Caco-2 (cell line): ENCODE data around the gene PPM1F. TPM values are rescaled to one million over a fixed set of nuclear protein-coding genes. Genes with fewer than 3 reads are reported as not detected.

Experiments
- BruUV-seq: library from RNA; stranded (reverse); fragments of 400-500 nt; replicated peaks from 2 replicates; lab custom pipeline; 2021; lab: Mats Ljungman, UMichigan
- CTCF ChIA-PET: fragments of 300-600 bp; sonication (Branson Sonifier 250); formaldehyde crosslinking; loops from one replicate; lab custom pipeline; 2022; ENCODE audit warnings: antibody characterized with exemption; lab: Charles Lee
- POLR2A ChIA-PET: fragments of 300-600 bp; sonication (Branson Sonifier 250); formaldehyde crosslinking; loops from one replicate; lab custom pipeline; 2022; ENCODE audit warnings: antibody characterized with exemption; lab: Charles Lee
- DNase-seq, 2 experiments: peaks; one replicate each; pipeline versions ENCODE4 v3.0.0 to v3.0.0-alpha.2; 2020 to 2022
- H3K27me3 ChIP-seq: replicated peaks from 2 replicates; pipeline ENCODE4 v1.6.0; 2011; ENCODE audit warnings: low read length; ENCODE audit not compliant: control insufficient read depth, insufficient read depth
- H3K36me3 ChIP-seq: 2 replicates; pipeline ENCODE4 v1.5.1; 2011; ENCODE audit warnings: low read length; ENCODE audit not compliant: control insufficient read depth, insufficient read depth
- H3K4me1 ChIP-seq: fragments of 250-450 bp; sonication (Bioruptor Pico); 2 replicates; pipeline ENCODE4 v1.5.1; 2020; ENCODE audit warnings: mild to moderate bottlenecking
- H3K4me3 ChIP-seq: 2 replicates; pipeline ENCODE4 v1.5.1; 2011; ENCODE audit warnings: low read depth, mild to moderate bottlenecking, control low read depth, low read length
- H3K9me3 ChIP-seq: fragments of 250-450 bp; sonication (Bioruptor Pico); 2 replicates; pipeline ENCODE4 v1.5.1; 2020; ENCODE audit warnings: mild to moderate bottlenecking, moderate library complexity
- H3K27ac Mint-ChIP-seq: one replicate; pipeline ENCODE4 v1.8.0; 2022; ENCODE audit warnings: mixed read lengths; ENCODE audit not compliant: unreplicated experiment
- H3K27me3 Mint-ChIP-seq: one replicate; pipeline ENCODE4 v1.8.0; 2022; ENCODE audit warnings: mixed read lengths; ENCODE audit not compliant: insufficient read depth, unreplicated experiment
- H3K36me3 Mint-ChIP-seq: one replicate; pipeline ENCODE4 v1.8.0; 2022; ENCODE audit warnings: mild to moderate bottlenecking, mixed read lengths; ENCODE audit not compliant: insufficient read depth, unreplicated experiment
- H3K4me1 Mint-ChIP-seq: one replicate; pipeline ENCODE4 v1.8.0; 2022; ENCODE audit warnings: low read depth, mixed read lengths; ENCODE audit not compliant: unreplicated experiment
- H3K4me3 Mint-ChIP-seq: one replicate; pipeline ENCODE4 v1.8.0; 2022; ENCODE audit warnings: mild to moderate bottlenecking, moderate library complexity, mixed read lengths; ENCODE audit not compliant: unreplicated experiment
- H3K9me3 Mint-ChIP-seq: one replicate; pipeline ENCODE4 v1.8.0; 2022; ENCODE audit warnings: mixed read lengths; ENCODE audit not compliant: unreplicated experiment
- intact Hi-C: fragments of 100-400 bp; cut with micrococcal nuclease; formaldehyde crosslinking; loops from one replicate; pipeline ENCODE4 v1.10.0; 2022; ENCODE audit not compliant: unreplicated experiment
- total RNA-seq: library from RNA; stranded (reverse); gene quantifications from 2 replicates; pipeline ENCODE4 v1.2.3, GENCODE V29; 2022
- TF ChIP-seq, protein P1 (sequence below), 2 experiments: fragments of 200-600 bp in 1 of 2; IDR thresholded peaks; 1 replicate in 1 of 2; 2 replicates in 1 of 2; pipeline versions ENCODE4 v1.5.1 to v1.8.0; 2011 to 2022; ENCODE audit warnings: antibody characterized with exemption in 1 of 2, control low read depth in 1 of 2, inconsistent platforms in 1 of 2, low read depth in 1 of 2, low read length in 1 of 2, mild to moderate bottlenecking in 1 of 2, moderate library complexity in 1 of 2; ENCODE audit not compliant: insufficient read depth in 1 of 2, severe bottlenecking in 1 of 2, unreplicated experiment in 1 of 2

PPM1F gene
- total RNA-seq, 1 experiment from 2014 or later, result 25.8 TPM

DNA sequence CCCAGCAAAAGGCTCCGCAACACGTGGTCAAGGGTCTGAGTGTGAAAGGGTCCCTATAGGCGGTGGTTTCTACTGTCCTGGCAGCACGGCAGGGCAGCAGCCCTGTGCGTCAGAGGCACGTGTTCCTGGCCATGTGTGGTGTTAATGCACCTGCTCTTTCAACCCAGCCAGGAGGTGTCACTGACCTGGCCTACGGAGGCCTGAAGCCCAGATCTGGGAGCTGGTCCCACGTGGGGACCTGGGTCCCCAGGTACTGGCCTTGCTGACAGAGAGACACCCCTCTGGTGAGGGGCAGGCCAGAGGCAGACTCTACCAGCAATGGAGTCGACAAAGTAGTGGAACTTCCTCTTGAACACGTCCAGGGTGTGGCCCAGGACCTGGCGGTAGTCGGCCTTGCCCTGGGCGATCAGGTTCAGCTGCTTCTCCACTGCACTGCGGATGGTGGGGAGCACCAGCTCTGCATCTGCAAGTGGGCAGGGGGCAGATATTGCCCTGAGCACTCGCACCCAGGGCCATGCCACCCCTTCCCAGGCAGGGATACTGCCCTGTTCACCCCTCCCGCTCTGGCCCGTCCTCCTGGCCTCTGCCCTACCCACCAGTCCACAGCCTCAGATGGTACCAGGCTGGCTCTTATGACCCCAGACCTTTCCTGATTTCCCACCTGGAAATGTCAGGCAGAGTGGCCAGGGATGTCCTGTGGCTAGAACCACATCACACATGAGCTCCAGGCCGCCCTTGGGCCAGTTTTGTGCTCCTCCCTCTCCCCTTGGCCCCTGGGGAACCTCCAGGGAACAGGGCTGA is 6.8 kb upstream of the PPM1F start:
- Histone ChIP-seq H3K4me1 (no peaks in the 10 kb centered on the region), H3K9me3 (no peaks in the 10 kb centered on the region), H3K4me3 (no peak overlapping the region), H3K36me3 (no peaks in the 10 kb centered on the region; the same call in 1 of the 2 replicates), H3K27me3 (no peaks in the 10 kb centered on the region)
- BruUV-seq, result no TSS peak
- Mint-ChIP-seq H3K36me3 (peaks cover 21% of the 10 kb centered on the region), H3K4me1 (no peaks in the 10 kb centered on the region), H3K4me3 (no peak overlapping the region), H3K27ac (no peak overlapping the region), H3K9me3 (no peaks in the 10 kb centered on the region), H3K27me3 (no peaks in the 10 kb centered on the region)
- CTCF ChIA-PET, result no interaction called here
- POLR2A ChIA-PET, result interaction anchor here (0.7 kb wide), 1 partner anchor 1217 kb away, joined by 3 read pairs; no protein-coding TSS in a partner anchor
- TF ChIP-seq, protein P1, sequence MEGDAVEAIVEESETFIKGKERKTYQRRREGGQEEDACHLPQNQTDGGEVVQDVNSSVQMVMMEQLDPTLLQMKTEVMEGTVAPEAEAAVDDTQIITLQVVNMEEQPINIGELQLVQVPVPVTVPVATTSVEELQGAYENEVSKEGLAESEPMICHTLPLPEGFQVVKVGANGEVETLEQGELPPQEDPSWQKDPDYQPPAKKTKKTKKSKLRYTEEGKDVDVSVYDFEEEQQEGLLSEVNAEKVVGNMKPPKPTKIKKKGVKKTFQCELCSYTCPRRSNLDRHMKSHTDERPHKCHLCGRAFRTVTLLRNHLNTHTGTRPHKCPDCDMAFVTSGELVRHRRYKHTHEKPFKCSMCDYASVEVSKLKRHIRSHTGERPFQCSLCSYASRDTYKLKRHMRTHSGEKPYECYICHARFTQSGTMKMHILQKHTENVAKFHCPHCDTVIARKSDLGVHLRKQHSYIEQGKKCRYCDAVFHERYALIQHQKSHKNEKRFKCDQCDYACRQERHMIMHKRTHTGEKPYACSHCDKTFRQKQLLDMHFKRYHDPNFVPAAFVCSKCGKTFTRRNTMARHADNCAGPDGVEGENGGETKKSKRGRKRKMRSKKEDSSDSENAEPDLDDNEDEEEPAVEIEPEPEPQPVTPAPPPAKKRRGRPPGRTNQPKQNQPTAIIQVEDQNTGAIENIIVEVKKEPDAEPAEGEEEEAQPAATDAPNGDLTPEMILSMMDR (IDR thresholded peaks at IDR 0.05; ENCODE audit: insufficient read depth in 1 of 2, low read depth in 1 of 2, low read length in 1 of 2, severe bottlenecking in 1 of 2, unreplicated experiment in 1 of 2), result no peak
- intact Hi-C loops, result no loop called here
- no peak for DNase-seq

DNA sequence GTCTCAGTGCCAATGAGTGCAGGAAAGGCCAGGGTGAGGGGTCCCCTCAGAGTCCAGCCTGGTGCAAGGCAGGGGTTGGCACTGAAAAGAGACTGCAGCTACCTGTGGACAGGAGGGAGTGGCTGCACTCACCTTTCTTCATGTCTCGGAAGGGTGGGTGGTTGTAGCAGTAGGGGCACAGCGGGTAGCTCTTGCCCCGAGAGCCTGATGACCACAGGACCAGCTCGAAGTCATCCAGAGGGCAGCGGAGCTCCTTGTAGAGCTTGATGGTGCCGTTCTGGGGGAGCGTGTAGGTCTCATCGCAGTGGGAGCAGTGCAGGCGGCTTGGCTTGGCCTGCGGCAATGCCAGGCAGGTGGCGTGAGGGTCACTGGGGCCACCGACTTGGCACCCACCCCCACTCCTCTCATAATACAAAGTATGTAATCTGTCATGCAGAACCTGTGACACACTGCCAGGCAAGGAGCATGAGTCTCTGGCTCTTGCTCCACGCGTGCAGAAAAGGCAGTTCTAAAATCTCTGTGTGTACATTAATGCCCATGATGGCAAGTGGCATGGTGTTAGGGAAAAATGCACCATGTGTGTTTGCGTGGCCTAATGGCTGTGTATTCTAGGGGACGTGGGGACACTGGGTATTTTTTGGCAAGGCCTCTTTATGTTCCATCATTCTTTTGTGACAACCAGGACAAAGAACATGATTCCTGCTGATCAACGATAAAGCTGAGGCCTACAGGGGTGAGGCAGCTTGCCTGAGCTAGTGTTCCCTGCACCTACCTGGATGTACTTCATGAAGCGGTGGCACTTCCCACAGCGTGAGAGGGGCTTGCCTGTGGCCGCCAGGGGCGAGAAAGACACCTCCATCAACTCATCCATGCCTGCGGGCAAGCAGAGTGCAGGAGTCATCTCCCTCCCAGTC is 6.0 kb upstream of the PPM1F start:
- CTCF ChIA-PET, result no interaction called here
- Mint-ChIP-seq H3K9me3 (no peaks in the 10 kb centered on the region), H3K27me3 (no peaks in the 10 kb centered on the region), H3K27ac (no peak overlapping the region), H3K4me1 (no peaks in the 10 kb centered on the region), H3K4me3 (no peak overlapping the region), H3K36me3 (peaks cover 21% of the 10 kb centered on the region)
- H3K36me3 ChIP-seq, result no peaks in the 10 kb centered on the region; the same call in 1 of the 2 replicates
- no peaks in the 10 kb centered on the region for H3K4me1 ChIP-seq
- TF ChIP-seq, protein P1 (IDR thresholded peaks at IDR 0.05; ENCODE audit: insufficient read depth in 1 of 2, low read depth in 1 of 2, low read length in 1 of 2, severe bottlenecking in 1 of 2, unreplicated experiment in 1 of 2), result no peak
- no TSS peak for BruUV-seq
- no peak overlapping the region for H3K4me3 ChIP-seq
- no peaks in the 10 kb centered on the region for H3K9me3 ChIP-seq
- intact Hi-C loops, result no loop called here
- DNase-seq, result no peak
- POLR2A ChIA-PET, result no interaction called here
- no peaks in the 10 kb centered on the region for H3K27me3 ChIP-seq

DNA sequence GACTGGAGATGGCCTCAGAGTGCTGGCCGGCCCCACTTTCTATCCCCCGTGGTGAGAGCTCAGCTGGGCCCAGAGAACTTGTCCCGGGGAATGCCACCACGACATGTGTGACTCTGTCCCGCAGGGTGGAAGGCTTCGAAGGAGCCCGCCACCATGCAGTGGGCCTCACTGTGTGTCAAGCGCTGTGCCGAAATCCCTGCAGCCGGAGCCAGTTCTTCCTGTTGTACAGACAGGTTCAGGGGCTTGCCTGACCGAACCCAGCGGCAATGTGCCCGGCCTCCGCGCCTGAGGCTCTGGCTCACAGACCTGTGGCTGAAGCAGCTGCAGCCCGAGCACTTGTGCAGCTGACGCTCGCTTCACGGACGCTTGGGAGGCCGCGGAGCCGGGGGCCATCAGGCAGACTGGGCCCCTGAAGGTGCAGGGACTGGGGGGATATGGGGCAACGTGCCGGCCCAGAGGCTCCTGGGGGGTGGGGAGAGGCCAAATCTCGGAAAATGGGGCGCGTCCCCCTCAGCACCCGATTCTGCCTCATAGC is 650 bp downstream of the PPM1F start:
- POLR2A ChIA-PET, result no interaction called here
- Histone ChIP-seq H3K9me3 (no peaks in the 10 kb centered on the region), H3K36me3 (no peaks in the 10 kb centered on the region), H3K27me3 (no peaks in the 10 kb centered on the region), H3K4me3 (peak overlapping the region; percentile 97), H3K4me1 (peaks cover 10% of the 10 kb centered on the region; the same call in 1 of the 2 replicates)
- intact Hi-C loops, result loop anchor here (2.0 kb wide), 2 partner anchors 13 to 239 kb away; no protein-coding TSS in a partner anchor
- Mint-ChIP-seq H3K4me1 (peaks cover 7% of the 10 kb centered on the region), H3K9me3 (no peaks in the 10 kb centered on the region), H3K27me3 (no peaks in the 10 kb centered on the region), H3K36me3 (peaks cover 6% of the 10 kb centered on the region), H3K27ac (peak overlapping the region; percentile 39), H3K4me3 (peak overlapping the region; percentile 79)
- TF ChIP-seq, protein P1 (IDR thresholded peaks at IDR 0.05; ENCODE audit: insufficient read depth in 1 of 2, low read depth in 1 of 2, low read length in 1 of 2, severe bottlenecking in 1 of 2, unreplicated experiment in 1 of 2), result no peak
- CTCF ChIA-PET, result interaction anchor here (0.7 to 2.4 kb wide), 6 partner anchors 13 to 239 kb away, joined by 3 to 18 read pairs (median 6); partner anchors contain the start of gene TOP3B
- peak; percentile 64 to 70 for DNase-seq
- BruUV-seq, result no TSS peak
